Panc1 (cell line): ENCODE measurements around the gene SMOC2. TPM values are rescaled to one million over a fixed set of nuclear protein-coding genes. Genes with fewer than 3 reads are reported as not detected.

ENCODE experiments used
- ATAC-seq: fragments of 200-7000 bp; cut with Tn5 transposase; 2 replicates; pipeline ENCODE4 v1.9.1; 2020; ENCODE audit warnings: mild to moderate bottlenecking, moderate library complexity
- BruUV-seq: library from RNA; stranded (reverse); fragments of 400-500 nt; replicated peaks from 2 replicates; lab custom pipeline; 2021; lab: Mats Ljungman, UMichigan
- CTCF ChIA-PET: fragments of 300-600 bp; sonication (Branson Sonifier 250); formaldehyde crosslinking; loops from one replicate; lab custom pipeline; 2022; ENCODE audit warnings: antibody characterized with exemption; lab: Charles Lee
- POLR2A ChIA-PET: fragments of 300-600 bp; sonication (Branson Sonifier 250); formaldehyde crosslinking; loops from one replicate; lab custom pipeline; 2022; ENCODE audit warnings: antibody characterized with exemption; lab: Charles Lee
- DNase-seq: peaks from one replicate; pipeline ENCODE4 v3.0.0-alpha.2; 2010; ENCODE audit warnings: low read depth, low spot score
- H3K27ac ChIP-seq: 2 replicates; pipeline ENCODE4 v1.5.1; 2011; ENCODE audit warnings: mild to moderate bottlenecking, low read length, inconsistent platforms
- H3K27me3 ChIP-seq: fragments of 200-500 bp; sonication (Bioruptor generic); 2 replicates; pipeline ENCODE4 v1.6.0; 2014; ENCODE audit warnings: low read length, inconsistent platforms; ENCODE audit not compliant: control insufficient read depth, insufficient read depth
- H3K36me3 ChIP-seq: fragments of 200-500 bp; sonication (Bioruptor generic); 2 replicates; pipeline ENCODE4 v1.5.1; 2014; ENCODE audit warnings: inconsistent platforms, mild to moderate bottlenecking, low read length, moderate library complexity; ENCODE audit not compliant: control insufficient read depth, insufficient read depth
- H3K4me1 ChIP-seq: 2 replicates; pipeline ENCODE4 v1.5.1; 2011; ENCODE audit warnings: inconsistent platforms, mild to moderate bottlenecking, low read length, moderate library complexity; ENCODE audit not compliant: control insufficient read depth, insufficient read depth
- H3K4me3 ChIP-seq, 2 experiments: 2 replicates each; pipeline ENCODE4 v1.5.1; 2011 to 2012; ENCODE audit warnings: low read depth in 2 of 2, low read length in 2 of 2, mild to moderate bottlenecking in 2 of 2, inconsistent platforms in 1 of 2, moderate library complexity in 1 of 2
- H3K9me3 ChIP-seq: fragments of 200-500 bp; sonication (Bioruptor generic); 2 replicates; pipeline ENCODE4 v1.5.1; 2014; ENCODE audit warnings: low read depth, mild to moderate bottlenecking, inconsistent platforms, low read length, moderate library complexity; ENCODE audit not compliant: control insufficient read depth, insufficient read depth
- POLR2AphosphoS5 ChIP-seq: IDR thresholded peaks from 2 replicates; pipeline ENCODE4 v1.6.1; 2012; ENCODE audit warnings: mild to moderate bottlenecking, low read depth, low read length, moderate library complexity
- SIN3A ChIP-seq: IDR thresholded peaks from 2 replicates; pipeline ENCODE4 v1.6.1; 2012; ENCODE audit warnings: low read depth, mild to moderate bottlenecking, low read length, moderate library complexity, borderline replicate concordance; ENCODE audit not compliant: insufficient read depth
- TCF7L2 ChIP-seq: IDR thresholded peaks from 2 replicates; pipeline ENCODE4 v1.6.1; 2011; ENCODE audit warnings: mild to moderate bottlenecking, low read depth, low read length, inconsistent platforms
- in situ Hi-C: cut with HindIII; loops from 2 replicates; pipeline ENCODE4 v1.10.0; 2016; ENCODE audit warnings: low sequenced_read_pairs, low pct_unique_long_range_greater_than_20kb
- intact Hi-C: fragments of 100-400 bp; cut with micrococcal nuclease; formaldehyde crosslinking; loops from one replicate; pipeline ENCODE4 v1.10.0; 2022; ENCODE audit not compliant: unreplicated experiment
- total RNA-seq: library from RNA; stranded (reverse); gene quantifications from one replicate; pipeline ENCODE4 v1.2.1, GENCODE V29; 2021; ENCODE audit not compliant: unreplicated experiment
- TF ChIP-seq, protein P1 (sequence below), 2 experiments: IDR thresholded peaks; 2 replicates each; pipeline ENCODE4 v1.6.1; 2011 to 2012; ENCODE audit warnings: low read depth in 2 of 2, control low read depth in 1 of 2, low read length in 1 of 2, mild to moderate bottlenecking in 1 of 2, moderate library complexity in 1 of 2; ENCODE audit not compliant: insufficient read depth in 1 of 2
- TF ChIP-seq, protein P2 (sequence below): fragments of 450-650 bp; IDR thresholded peaks from 2 replicates; pipeline ENCODE4 v1.5.1; 2017; ENCODE audit warnings: mild to moderate bottlenecking

SMOC2 gene
- total RNA-seq, 1 experiment from 2014 or later, result 0.13 TPM

DNA sequence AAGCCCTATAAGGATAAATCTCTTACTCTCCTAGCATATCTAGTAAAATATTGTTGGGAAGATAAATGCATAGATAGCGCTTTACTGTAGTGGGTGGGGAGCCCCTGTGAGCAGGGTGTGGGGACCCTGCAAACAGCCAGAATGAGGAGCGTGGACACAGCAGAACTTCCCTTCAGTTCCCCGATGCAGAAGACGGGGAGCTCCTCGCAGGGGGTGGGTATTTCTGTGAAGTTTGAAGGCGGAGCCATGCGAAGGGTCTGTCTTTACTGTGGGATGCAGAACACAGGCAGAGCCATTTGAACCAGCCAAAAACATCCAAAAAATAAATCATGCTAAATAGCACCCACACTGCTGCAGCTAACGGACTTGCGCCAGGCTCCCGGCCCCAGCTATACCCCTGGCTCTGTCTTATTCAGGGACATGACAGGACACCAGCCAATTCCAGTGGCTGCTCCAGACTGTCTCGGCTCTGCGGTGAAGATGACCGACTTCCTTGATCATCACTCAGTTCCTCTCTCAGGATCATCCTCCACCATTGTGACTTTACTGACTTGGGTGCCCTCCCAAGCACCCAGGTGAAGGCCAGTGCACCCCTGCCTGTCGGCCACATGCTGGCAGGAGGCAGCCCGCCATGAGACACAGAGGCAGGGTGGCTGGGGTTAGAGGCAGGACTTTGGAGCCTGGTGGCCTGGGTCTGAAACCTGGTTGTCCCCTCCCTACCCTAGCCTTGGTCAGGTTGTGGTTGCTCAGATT lies 134.5 kb downstream of the SMOC2 start:
- ChIA-PET CTCF (no interaction called here), POLR2A (no interaction called here)
- in situ Hi-C loops (no loop called here), intact Hi-C loops (no loop called here)
- no peak for ATAC-seq
- H3K27ac ChIP-seq, result no peak overlapping the region
- TF ChIP-seq, protein P1, sequence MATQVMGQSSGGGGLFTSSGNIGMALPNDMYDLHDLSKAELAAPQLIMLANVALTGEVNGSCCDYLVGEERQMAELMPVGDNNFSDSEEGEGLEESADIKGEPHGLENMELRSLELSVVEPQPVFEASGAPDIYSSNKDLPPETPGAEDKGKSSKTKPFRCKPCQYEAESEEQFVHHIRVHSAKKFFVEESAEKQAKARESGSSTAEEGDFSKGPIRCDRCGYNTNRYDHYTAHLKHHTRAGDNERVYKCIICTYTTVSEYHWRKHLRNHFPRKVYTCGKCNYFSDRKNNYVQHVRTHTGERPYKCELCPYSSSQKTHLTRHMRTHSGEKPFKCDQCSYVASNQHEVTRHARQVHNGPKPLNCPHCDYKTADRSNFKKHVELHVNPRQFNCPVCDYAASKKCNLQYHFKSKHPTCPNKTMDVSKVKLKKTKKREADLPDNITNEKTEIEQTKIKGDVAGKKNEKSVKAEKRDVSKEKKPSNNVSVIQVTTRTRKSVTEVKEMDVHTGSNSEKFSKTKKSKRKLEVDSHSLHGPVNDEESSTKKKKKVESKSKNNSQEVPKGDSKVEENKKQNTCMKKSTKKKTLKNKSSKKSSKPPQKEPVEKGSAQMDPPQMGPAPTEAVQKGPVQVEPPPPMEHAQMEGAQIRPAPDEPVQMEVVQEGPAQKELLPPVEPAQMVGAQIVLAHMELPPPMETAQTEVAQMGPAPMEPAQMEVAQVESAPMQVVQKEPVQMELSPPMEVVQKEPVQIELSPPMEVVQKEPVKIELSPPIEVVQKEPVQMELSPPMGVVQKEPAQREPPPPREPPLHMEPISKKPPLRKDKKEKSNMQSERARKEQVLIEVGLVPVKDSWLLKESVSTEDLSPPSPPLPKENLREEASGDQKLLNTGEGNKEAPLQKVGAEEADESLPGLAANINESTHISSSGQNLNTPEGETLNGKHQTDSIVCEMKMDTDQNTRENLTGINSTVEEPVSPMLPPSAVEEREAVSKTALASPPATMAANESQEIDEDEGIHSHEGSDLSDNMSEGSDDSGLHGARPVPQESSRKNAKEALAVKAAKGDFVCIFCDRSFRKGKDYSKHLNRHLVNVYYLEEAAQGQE (IDR thresholded peaks at IDR 0.05; ENCODE audit: insufficient read depth in 1 of 2, low read depth in 2 of 2, low read length in 1 of 2), result no peak
- TF ChIP-seq POLR2AphosphoS5 (no peak), TCF7L2 (no peak), SIN3A (no peak)
- TF ChIP-seq, protein P2, sequence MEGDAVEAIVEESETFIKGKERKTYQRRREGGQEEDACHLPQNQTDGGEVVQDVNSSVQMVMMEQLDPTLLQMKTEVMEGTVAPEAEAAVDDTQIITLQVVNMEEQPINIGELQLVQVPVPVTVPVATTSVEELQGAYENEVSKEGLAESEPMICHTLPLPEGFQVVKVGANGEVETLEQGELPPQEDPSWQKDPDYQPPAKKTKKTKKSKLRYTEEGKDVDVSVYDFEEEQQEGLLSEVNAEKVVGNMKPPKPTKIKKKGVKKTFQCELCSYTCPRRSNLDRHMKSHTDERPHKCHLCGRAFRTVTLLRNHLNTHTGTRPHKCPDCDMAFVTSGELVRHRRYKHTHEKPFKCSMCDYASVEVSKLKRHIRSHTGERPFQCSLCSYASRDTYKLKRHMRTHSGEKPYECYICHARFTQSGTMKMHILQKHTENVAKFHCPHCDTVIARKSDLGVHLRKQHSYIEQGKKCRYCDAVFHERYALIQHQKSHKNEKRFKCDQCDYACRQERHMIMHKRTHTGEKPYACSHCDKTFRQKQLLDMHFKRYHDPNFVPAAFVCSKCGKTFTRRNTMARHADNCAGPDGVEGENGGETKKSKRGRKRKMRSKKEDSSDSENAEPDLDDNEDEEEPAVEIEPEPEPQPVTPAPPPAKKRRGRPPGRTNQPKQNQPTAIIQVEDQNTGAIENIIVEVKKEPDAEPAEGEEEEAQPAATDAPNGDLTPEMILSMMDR, result no peak
- no peak for DNase-seq
- H3K4me3 ChIP-seq, result no peak overlapping the region
- no peaks in the 10 kb centered on the region for H3K36me3 ChIP-seq
- no TSS peak for BruUV-seq
- H3K27me3 ChIP-seq, result peaks cover 33% of the 10 kb centered on the region
- no peaks in the 10 kb centered on the region for H3K4me1 ChIP-seq
- no peaks in the 10 kb centered on the region for H3K9me3 ChIP-seq

DNA sequence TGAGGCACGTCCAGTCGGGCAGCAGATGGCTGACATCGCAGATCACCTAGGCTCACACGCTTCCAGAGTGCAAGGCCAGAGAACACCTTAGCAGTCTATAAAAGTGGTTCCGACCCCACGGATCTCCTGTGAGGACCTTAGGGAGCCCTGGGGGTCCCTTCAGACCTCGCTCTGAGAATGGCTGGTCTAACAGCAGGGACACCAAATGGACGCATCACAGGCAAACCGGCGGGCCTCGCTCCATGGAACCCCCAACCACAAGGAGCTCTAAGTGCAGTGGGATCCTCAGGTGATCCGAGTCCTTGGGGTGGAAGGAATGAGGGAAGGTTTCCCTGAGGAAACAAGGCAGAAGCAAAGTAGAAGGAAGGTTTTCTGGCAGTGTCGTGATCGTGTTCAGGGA lies 135.4 kb downstream of the SMOC2 start:
- Histone ChIP-seq H3K27me3 (peaks cover 29% of the 10 kb centered on the region), H3K36me3 (no peaks in the 10 kb centered on the region), H3K9me3 (no peaks in the 10 kb centered on the region), H3K4me3 (no peak overlapping the region), H3K27ac (no peak overlapping the region), H3K4me1 (no peaks in the 10 kb centered on the region)
- BruUV-seq, result no TSS peak
- ATAC-seq (no peak), DNase-seq (no peak)
- CTCF ChIA-PET, result no interaction called here
- intact Hi-C loops, result no loop called here
- in situ Hi-C loops, result no loop called here
- POLR2A ChIA-PET, result no interaction called here
- TF ChIP-seq TCF7L2 (no peak), SIN3A (no peak), POLR2AphosphoS5 (no peak)
- TF ChIP-seq, protein P1 (IDR thresholded peaks at IDR 0.05; ENCODE audit: insufficient read depth in 1 of 2, low read depth in 2 of 2, low read length in 1 of 2), result no peak
- TF ChIP-seq, protein P2, result no peak
